ENCODE measurements around the gene S1PR4.
A peak's percentile ranks its signal among the peaks of the same experiment; 100 is the strongest.

The S1PR4 gene

GRCh38 chr19:3224346-3225168 is 46.0 kb downstream of the S1PR4 start, which contains the start of gene CELF5:
Gene CELF5 (plus strand): TSS chr19:3224661. CDS start chr19:3224740, 79 bp downstream.
- DNase-seq = peak; percentile 2

- no peak for DNase-seq
Measured at GRCh38 chr19:3225169-3225485, 46.6 kb downstream of the S1PR4 start.

GRCh38 chr19:3225677-3226093 is 47.1 kb downstream of the S1PR4 start:
- no peak for DNase-seq

GRCh38 chr19:3227054-3227626 is 48.6 kb downstream of the S1PR4 start:
- no peak for DNase-seq

GRCh38 chr19:3229346-3229743 is 50.8 kb downstream of the S1PR4 start:
- no peak for DNase-seq
